KOPT-K1 (cell line): ENCODE measurements around the gene RNF187.

Source experiments
- H3K27ac ChIP-seq: fragments of 200-600 bp; sonication (generic); 2 replicates; pipeline ENCODE4 v1.5.1; 2016; ENCODE audit warnings: antibody characterized with exemption, mild to moderate bottlenecking, low read depth, low read length; ENCODE audit not compliant: poor library complexity, severe bottlenecking
- H3K36me3 ChIP-seq: fragments of 200-600 bp; sonication (generic); 2 replicates; pipeline ENCODE4 v1.5.1; 2017; ENCODE audit warnings: antibody characterized with exemption, mild to moderate bottlenecking, low read length, moderate library complexity; ENCODE audit not compliant: insufficient read depth
- H3K9me3 ChIP-seq: fragments of 200-600 bp; sonication (generic); 2 replicates; pipeline ENCODE4 v1.5.1; 2017; ENCODE audit warnings: antibody characterized with exemption, low read length, mild to moderate bottlenecking; ENCODE audit not compliant: insufficient read depth, poor library complexity, severe bottlenecking

Gene RNF187

GRCh38 chr1:228507961-228508652 is 20.9 kb downstream of the RNF187 start:
- Histone ChIP-seq H3K36me3 (no peaks in the 10 kb centered on the region), H3K27ac (no peak overlapping the region), H3K9me3 (no peaks in the 10 kb centered on the region)

DNA sequence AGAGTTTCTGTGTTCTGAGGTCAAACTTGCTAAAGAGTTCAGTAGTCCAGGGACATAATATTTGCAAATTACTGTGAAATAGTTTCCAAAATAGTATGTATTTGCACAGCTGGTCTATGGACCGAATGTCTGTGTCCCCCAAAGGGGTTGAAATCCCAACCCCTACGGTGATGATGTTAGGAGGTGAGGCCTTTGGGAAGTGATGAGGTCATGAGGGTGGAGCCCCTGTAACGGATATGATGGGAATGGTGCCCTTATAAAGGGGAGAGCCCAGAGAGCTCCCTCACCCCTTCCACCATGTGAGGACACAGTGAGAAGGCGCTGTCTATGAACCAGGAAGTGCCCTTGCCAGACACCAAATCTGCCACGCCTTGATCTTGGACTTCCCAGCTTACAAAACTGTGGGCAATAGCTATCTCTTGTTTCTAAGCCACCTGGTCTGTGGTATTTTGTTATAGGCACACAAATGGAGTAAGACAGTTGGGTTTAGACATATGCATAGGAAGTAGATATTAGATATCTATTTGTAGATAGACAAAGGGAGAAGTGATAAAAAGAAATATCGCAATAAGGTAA is 21.7 kb downstream of the RNF187 start:
- Histone ChIP-seq H3K36me3 (no peaks in the 10 kb centered on the region), H3K27ac (no peak overlapping the region), H3K9me3 (no peaks in the 10 kb centered on the region)

DNA sequence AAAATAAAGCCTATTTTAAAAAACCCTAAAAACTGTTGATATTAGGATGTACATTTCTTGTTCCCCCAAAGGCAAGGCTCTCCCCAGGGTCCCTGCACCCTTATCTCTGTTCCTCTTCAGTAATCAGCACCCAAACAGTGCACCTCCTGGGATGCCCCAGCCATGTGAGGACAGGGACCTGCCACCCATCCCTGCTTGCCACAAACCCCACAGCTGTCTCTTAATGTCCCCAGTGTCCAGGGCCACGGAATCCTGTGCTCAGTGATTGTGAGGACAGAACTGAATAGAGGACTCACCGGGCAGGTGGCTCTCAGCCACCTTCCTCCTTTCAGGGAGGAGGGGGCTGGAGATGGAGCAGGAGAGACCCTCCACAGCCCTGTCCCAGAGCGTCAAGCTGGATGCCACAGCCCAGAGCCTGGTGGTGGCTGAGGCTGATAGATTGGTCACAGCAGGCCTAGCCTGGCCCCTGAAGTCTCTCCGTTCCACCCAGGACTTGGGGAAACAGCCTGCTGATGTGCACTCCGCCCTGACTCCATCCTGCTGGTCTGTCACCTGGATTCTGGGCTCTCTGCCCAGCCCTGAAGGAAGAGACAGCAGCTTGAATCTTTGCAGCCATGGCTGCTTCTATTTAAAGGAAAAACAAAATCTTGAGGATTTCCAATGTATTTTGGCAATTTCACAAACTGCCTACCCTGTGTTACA is 23.1 kb downstream of the RNF187 start:
- no peaks in the 10 kb centered on the region for H3K36me3 ChIP-seq
- no peak overlapping the region for H3K27ac ChIP-seq

GRCh38 chr1:228510803-228511413 is 23.7 kb downstream of the RNF187 start:
- H3K9me3 ChIP-seq = no peaks in the 10 kb centered on the region
- H3K27ac ChIP-seq = no peak overlapping the region
- no peaks in the 10 kb centered on the region for H3K36me3 ChIP-seq

More for the DNA sequence above, 23.1 kb downstream of the RNF187 start:
- no peaks in the 10 kb centered on the region for H3K9me3 ChIP-seq

DNA sequence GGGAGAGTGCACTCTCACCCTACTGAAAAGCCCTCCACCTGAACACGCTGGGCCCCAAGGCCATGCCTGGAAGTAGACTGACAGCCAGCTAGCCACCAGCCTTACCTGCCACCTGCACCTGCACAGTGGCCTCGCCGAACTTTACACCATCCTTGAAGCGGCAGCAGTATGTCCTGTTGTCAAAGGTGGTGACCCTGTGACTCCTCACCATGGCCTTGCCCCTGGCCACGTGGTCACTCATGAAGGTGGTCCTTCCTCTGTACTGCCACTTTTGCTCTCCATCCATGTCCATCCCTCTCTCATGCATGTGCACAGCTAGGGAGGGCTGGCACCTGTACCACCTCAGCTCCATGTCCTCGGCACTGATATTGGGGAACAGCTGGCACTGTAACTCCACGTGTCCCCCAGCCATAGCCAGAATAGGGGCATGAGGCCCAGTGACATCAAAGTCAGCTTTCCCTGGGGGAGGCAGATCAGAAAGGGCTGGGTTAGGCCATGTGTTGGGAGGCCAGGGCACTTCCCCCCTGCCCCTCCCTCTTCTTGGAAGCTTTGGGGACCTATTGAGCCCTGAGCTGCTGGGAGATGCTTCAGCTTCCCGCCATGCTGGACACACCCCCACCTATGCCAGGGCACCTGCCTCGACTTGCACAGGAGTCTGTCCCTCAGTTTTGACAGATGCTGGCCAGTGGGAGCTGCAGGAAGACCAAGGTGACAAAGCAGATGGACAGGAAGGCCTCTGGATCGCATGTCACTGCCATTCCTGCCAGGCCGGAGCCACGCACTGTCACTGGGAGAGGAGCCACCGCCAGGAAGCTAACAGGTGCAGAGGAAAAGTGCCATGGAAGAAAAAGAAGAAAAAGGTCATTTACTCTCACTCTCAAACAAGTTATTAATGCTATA is 24.6 kb downstream of the RNF187 start:
- H3K36me3 ChIP-seq = no peaks in the 10 kb centered on the region
- no peaks in the 10 kb centered on the region for H3K9me3 ChIP-seq
- H3K27ac ChIP-seq = no peak overlapping the region

DNA sequence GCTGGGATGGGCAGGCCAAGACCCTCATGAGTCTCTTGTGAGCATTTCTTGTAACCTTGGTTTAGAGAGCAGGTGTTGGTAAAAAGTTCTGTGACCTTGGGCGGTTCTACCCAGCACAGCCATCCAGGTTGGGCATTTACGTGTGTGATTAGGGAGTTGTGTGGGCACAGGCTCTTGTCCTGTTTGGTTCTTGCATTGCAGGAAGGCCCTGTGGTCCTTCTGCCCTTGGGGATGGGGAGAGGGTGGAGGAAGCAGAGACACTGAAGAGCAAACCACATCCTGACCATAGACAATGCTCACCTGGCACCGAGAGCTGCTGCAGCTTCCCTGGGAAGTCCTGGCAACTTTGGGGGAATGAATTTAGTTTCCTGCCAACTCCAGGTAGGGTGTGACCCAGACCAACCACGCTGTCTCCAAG is 25.6 kb downstream of the RNF187 start:
- Histone ChIP-seq H3K27ac (no peak overlapping the region), H3K9me3 (no peaks in the 10 kb centered on the region)

DNA sequence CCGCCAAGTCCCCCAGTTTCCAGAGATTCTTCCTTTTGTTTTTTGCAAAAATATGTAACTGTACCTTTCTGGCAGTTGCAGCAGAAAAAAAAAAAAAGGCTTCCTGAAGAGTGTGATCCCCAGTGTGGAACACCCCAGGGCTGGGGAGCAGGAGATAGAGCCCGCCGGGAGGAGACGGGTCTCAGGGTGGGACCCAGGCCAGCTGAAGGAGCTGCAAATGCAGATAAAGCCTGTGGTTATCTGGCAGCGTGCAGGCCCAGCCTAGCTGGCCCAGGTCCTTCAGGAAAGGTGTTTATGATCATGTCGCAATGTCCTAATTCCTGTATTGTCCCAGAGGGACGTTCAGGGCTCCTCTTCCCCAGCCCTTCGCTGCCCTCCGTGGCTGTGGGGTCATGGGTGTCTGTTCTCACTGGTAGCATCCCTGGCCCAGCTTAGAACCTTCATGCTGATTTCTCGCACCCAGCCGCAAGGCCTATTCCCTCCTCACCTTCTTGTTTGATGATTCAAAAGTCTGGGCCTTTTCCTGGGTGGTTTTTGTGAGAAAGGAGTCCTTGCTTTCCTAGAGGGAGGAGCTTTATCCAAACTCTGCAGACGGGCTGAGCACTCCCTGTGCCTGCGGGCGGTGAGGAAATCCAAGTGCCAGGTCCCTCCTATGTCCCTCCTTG is 26.2 kb downstream of the RNF187 start:
- Histone ChIP-seq H3K36me3 (no peaks in the 10 kb centered on the region), H3K27ac (no peak overlapping the region), H3K9me3 (no peaks in the 10 kb centered on the region)

More for the DNA sequence above, 25.6 kb downstream of the RNF187 start:
- H3K36me3 ChIP-seq = no peaks in the 10 kb centered on the region

GRCh38 chr1:228514421-228514820 is 27.2 kb downstream of the RNF187 start:
- H3K36me3 ChIP-seq = no peaks in the 10 kb centered on the region
- H3K9me3 ChIP-seq = no peaks in the 10 kb centered on the region
- H3K27ac ChIP-seq = no peak overlapping the region

DNA sequence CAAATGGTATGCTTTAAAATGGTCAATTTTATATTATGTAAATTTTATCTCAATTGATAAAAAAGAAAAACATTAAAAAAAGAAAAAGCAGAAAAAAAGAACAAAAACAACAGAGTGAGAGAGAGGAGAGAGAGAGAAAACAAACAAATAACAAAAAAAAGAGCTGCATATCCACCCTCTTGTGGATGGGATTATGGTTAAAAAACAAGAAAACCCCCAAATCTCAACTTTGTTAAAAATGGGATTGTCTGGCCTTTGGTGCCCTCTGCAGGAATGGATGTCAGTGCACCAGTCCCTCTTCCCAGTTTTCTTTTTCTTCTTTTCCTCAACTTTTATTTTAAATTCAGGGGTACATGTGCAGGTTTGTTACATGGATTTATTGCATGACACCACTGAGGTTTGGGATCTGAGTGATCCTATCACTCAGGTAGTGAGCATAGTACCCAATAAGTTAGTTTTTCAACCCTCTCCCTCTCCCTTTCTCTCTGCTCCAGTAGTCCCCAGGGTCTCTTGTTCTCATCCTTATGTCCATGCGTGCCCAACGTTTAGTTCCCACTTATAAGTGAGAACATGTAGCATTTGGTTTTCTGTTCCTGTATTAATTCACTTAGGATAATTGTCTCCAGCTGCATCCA is 28.1 kb downstream of the RNF187 start:
- H3K27ac ChIP-seq = no peak overlapping the region
- H3K36me3 ChIP-seq = no peaks in the 10 kb centered on the region

GRCh38 chr1:228517655-228518054 is 30.5 kb downstream of the RNF187 start:
- H3K36me3 ChIP-seq = no peaks in the 10 kb centered on the region
- H3K27ac ChIP-seq = no peak overlapping the region
- no peaks in the 10 kb centered on the region for H3K9me3 ChIP-seq

More for the DNA sequence above, 28.1 kb downstream of the RNF187 start:
- no peaks in the 10 kb centered on the region for H3K9me3 ChIP-seq

DNA sequence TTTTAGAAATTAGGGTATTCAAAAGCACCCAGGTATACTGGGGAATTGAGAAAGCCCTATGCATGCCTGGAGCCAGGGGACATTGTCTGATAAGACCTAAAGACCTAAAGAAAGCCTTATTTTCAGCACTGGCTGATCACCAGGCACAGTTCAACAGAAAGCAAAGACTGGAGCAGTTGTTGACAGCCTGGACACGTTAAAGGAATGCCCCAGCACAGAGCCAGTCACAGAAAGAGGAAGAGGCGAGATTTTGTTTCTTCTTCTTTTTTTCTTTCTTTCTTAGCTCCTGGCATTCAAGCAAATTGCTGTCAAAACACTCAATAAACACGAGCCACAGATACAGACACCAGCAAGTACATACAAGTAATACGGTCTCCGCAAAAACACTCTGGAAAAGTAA is 40.4 kb downstream of the RNF187 start:
- H3K36me3 ChIP-seq = no peaks in the 10 kb centered on the region
- no peaks in the 10 kb centered on the region for H3K9me3 ChIP-seq
- H3K27ac ChIP-seq = no peak overlapping the region

- H3K9me3 ChIP-seq = no peaks in the 10 kb centered on the region
- no peaks in the 10 kb centered on the region for H3K36me3 ChIP-seq
- no peak overlapping the region for H3K27ac ChIP-seq
Measured at GRCh38 chr1:228528612-228529011, 41.4 kb downstream of the RNF187 start.

DNA sequence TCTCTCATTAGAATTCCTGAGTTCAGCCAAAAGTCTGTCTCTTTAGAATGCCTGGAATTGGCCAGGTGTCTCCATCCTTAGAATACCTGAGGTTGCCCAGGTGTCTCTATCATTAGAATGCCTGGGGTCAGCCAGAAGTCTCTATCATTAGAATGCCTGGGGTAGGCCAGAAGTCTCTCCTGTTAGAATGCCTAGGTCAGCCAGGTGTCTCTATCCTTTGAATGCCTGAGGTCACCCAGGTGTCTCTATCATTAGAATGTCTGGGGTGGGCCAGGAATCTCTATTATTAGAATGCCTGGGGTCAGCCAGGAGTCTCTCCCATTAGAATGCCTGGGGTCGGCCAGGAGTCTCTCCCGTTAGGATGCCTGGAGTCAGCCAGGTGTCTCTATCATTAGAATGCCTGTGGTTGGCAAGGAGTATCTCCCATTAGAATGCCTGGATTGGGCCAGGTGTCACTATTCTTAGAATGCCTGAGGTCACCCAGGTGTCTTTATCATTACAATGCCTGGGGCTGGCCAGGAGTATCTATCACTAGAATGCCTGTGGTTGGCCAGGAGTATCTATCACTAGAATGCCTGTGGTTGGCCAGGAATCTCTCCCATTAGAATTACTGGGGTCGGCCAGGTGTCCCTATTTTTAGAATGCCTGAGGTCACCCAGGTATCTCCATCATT is 43.0 kb downstream of the RNF187 start:
- H3K27ac ChIP-seq = no peak overlapping the region
- no peaks in the 10 kb centered on the region for H3K36me3 ChIP-seq
- no peaks in the 10 kb centered on the region for H3K9me3 ChIP-seq
